HL-60/S4 treated with retinoic acid at 250 ng/mL for 4 days and 3 days (cell line): ENCODE data around the gene CDK8.

Experiments used
- in situ Hi-C: fragments of 300-500 bp; cut with MboI; formaldehyde crosslinking; loops from 2 replicates; pipeline ENCODE4 v1.7.0; 2022; ENCODE audit warnings: low sequenced_read_pairs

The CDK8 gene

GRCh38 chr13:26253787-26254582 lies at the start of gene CDK8:
TSS of gene CDK8 (plus strand) at chr13:26254129. CDS start at chr13:26254642, 513 bp downstream.
- in situ Hi-C loops, result no loop called here

GRCh38 chr13:26208287-26208686 lies 45.6 kb upstream of the CDK8 start:
- in situ Hi-C loops, result no loop called here

DNA sequence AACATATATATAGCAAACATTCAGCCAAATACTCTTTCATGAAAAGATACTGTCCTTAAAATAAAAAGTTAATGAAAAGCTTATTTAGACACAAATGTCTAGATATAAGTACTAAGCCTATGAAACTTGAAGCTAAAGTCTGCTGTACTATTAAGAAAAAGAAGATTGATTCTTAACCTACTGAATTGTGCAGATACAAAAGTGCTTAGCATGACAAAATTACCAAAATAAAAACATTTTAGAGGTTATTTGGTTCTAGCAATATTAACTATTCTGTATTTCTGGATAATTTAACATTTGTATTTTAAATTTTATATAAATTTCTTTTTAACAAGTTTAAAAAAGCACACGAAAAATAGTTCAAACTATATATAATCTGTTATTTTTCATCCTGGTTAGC lies 40.6 kb upstream of the CDK8 start:
- in situ Hi-C loops, result no loop called here

DNA sequence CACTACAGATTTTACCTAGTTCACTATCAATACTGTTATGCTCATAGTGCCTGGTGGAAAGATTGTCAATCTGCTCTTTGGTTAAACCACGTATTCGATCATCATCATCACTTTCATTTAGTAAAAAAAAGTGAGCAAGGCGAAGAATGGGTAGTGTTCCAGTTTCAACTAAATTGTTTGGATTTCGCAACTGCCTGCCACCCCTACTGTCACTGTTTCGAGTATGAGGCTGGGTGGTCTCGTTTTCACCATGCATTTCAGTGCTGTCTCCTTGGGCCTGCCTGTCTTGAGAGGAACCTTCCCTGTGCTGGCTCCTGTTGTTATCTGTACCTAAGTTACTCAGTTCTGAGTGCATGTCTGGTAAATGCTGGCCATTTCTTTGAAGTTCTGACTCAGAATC lies 39.9 kb upstream of the CDK8 start:
- in situ Hi-C loops, result no loop called here

- in situ Hi-C loops, result no loop called here
These were observed 37.9 kb upstream of the CDK8 start for GRCh38 chr13:26216042-26216441.

GRCh38 chr13:26219726-26220125 lies 34.2 kb upstream of the CDK8 start:
- in situ Hi-C loops, result no loop called here

- in situ Hi-C loops, result no loop called here
These were observed 33.4 kb upstream of the CDK8 start for GRCh38 chr13:26220575-26220974.

DNA sequence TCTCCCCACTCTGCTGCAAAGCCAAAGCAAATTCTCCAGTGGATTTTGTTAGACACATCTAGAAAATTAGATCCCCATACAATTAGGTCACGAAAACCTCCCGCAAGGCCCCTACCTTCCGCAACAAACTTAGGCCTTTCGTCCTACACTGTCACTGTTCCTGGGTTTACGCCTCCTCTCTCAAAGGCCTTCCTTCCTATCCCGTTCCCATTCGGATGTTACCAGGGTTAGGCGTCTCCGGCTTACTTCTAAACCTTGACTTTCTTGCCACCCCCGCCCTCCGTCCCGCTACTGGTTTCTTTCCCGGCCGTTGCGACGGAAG lies 32.6 kb upstream of the CDK8 start:
- in situ Hi-C loops, result no loop called here

- in situ Hi-C loops, result no loop called here
These were observed 32.0 kb upstream of the CDK8 start, which contains the start of gene RNF6 for GRCh38 chr13:26221721-26222519. TSS of gene RNF6 (minus strand) at chr13:26222314. CDS start at chr13:26219649, 2,665 bp downstream.

DNA sequence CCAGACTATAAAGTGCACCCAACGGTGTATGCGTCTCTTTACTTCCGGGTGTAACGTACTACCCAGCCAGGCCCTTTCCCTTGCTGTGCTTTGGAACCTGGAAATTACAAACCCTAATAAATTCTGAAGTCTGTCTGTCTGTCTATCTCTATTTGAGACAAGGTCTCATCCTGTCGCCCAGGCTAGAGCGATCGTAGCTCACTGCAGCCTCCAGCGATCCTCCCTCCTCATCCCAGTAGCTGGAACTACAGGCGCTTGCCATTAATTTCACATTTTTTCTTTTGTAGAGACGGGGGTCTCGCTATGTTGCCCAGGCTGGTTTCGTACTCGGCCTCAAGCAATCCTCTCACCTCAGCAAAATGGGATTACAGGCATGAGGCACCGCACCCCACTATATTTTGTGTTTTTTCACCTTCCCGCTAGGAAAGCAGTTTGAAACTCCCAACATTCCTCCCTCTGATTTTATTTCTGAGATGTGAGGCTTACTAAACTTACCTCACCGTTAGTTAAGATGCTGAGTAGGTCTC lies 31.3 kb upstream of the CDK8 start:
- in situ Hi-C loops, result no loop called here

DNA sequence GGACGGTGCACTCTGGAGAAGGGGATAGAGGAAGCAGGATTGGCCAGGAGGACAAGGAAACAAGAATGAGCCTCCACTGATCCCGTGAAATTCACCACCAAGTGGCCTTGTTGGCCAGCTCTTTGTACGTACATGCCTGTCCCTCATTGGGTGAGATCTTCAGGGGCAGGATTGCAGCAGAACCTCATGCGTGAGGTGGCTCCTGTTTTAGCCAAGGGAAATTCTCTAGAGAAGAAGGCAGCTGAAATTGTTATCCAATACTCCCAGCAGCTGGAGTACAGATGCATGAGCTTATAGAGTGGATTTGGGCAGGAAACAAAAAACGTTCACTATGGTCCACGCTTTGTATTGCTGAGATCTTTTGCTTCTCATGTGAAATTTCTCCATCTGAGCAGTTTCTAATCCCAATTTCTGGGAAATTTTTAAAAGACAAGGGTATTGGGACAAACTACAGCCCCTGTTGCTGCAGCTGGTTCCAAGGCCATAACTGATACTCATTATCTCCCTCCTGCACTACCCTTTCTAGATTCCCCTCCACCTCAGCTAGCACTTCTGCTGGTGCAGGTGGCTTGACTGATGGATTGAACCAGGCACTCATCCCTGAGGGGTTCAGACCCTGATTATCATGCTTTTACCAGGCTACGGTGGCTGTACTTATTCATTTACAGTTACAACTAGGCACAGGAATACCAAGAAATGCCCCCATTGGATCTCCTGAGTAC lies 27.9 kb upstream of the CDK8 start:
- in situ Hi-C loops, result no loop called here

DNA sequence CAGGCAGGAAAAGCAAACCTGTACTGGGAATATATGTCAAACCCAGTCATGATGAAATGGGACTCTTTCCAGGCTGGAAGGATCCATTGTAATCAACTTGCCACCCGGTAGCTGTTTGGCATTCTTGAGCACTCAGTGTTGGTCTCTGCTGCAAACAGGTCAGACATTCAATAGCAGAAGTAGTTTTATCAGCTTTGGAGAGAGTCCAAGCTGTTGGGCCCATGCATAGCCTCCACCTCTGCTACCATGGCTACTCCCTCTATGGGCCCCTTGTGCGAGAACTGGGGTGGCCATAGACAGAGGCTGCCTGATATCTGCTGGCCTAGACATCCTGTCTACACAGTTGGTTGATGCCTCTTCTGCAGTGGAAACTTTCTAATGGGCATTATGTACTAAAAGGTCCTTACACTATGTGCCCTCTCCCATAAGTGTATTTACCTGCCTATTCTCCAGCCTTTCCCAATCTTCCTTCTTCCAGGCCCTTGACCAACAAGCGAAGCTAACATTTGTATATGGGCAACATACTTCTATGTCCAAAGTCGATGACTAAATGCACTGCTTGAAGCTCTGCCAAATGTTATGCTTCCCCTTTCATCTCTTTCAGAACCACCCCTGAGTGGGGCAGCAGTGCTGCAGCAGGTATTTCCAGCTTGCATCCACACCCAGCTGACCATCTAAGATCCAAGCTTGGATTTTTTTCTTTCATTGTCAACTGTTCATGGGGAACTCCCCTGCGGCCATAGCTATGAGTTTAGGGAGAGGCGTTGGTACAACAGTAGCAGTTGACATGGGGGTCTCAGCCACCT lies 26.6 kb upstream of the CDK8 start:
- in situ Hi-C loops, result no loop called here

GRCh38 chr13:26228096-26228495 lies 25.8 kb upstream of the CDK8 start:
- in situ Hi-C loops, result no loop called here

- in situ Hi-C loops, result no loop called here
These were observed 24.8 kb upstream of the CDK8 start for GRCh38 chr13:26229080-26229615.

DNA sequence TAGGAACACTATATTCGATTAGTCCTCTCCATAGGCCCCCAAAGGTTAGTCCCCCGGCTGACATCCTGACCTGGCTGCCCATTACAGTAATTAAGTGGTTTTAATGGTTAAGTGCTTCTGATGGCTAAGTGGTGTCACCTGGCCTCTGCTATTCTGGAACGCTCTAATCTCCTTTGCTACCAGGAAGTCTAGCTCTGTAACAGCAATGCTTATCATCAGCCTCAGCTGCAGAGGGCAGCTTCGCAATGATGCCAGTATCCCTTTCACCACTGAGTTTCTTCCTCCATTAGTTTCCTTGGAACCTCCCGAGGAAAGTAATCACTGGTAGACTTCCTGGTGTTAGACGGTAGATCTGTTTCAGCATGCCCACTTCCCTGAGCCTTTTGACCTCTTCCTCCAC lies 23.2 kb upstream of the CDK8 start:
- in situ Hi-C loops, result no loop called here

GRCh38 chr13:26236296-26236695 lies 17.6 kb upstream of the CDK8 start:
- in situ Hi-C loops, result no loop called here

DNA sequence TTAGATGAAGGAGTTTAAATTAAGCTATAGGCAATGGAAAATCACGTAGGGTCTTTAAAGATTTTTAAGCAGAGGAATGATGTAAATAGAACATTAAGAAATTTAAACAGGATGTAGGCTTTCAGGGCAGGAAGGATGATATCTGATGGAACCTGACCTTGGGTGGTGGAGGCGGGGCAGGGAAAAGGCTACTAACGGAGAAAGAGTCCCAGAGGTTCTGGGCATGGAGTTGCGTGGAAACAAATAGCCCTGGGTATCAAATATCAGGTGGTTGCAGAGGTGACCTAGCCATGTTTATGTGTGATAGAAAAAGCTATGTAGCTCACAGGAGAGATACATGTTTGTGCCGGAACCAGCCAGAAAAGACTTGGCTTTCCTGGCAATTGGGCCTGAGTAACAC lies 7.8 kb upstream of the CDK8 start:
- in situ Hi-C loops, result no loop called here

- in situ Hi-C loops, result no loop called here
These were observed 6.9 kb upstream of the CDK8 start for GRCh38 chr13:26247011-26247410.

DNA sequence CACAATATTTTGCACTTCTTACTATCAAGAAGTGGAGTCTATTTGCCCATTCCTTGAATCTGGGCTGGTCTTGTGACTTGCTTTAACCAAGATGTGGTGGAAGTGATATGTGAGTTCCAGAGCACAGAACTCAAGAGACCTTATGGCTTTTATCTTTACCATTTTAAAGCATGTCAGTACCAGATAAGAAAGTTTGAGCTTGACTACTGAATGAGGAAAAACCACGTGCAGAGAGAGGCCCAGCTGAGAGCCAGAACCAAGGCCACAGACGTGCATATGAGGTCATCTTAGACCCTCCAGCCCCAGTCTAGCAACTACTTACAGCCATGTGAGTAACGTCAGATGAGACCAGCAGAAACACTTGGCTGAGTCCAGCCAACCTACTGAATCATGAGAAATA lies 6.3 kb upstream of the CDK8 start:
- in situ Hi-C loops, result no loop called here

DNA sequence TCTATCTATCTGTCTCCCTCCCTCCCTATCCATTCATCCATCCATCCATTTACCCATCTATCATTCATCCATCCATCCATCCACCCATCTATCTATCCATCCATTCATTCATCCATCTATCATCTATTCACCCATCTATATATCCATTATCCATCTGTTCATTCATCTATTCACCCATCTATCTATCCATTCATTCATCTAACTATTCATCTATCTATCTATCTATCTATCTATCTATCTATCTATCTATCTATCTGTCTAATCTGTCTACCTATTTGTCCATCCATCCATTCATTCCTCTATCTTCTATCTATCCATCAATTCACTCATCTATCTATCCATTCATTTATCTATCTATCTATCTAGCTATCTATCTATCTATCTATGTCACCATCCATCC lies 4.4 kb upstream of the CDK8 start:
- in situ Hi-C loops, result no loop called here
